Measurements from ENCODE around the gene IDH3G.
"Not testable (repeated sequence)": the region's sequence is repeated elsewhere in the genome, so short reads cannot be mapped to it uniquely, and the experiment has no call there.

GRCh38 chrX:153818064-153818463 lies 23.9 kb upstream of the IDH3G start:
- TF ChIP-seq CTCF (IDR thresholded peaks at IDR 0.05); EZH2 (IDR thresholded peaks at IDR 0.05; ENCODE audit: borderline replicate concordance, insufficient read depth, low read depth, low read length, poor library complexity, severe bottlenecking): not testable (repeated sequence)
